Measurements from ENCODE around the gene TBX1.

Gene TBX1

GRCh38 chr22:19751497-19752245 is 8.9 kb upstream of the TBX1 start:
- no peak for DNase-seq (ENCODE audit: low read depth, low spot score)
- H3K27ac ChIP-seq: no peak overlapping the region

- DNase-seq (ENCODE audit: low read depth, low spot score): no peak
- no peak overlapping the region for H3K27ac ChIP-seq
These were observed 7.3 kb upstream of the TBX1 start for GRCh38 chr22:19753090-19753842.

GRCh38 chr22:19753996-19754700 is 6.4 kb upstream of the TBX1 start:
- no peak overlapping the region for H3K27ac ChIP-seq
- no peak for DNase-seq (ENCODE audit: low read depth, low spot score)

- DNase-seq (ENCODE audit: low read depth, low spot score): no peak
- H3K27ac ChIP-seq: no peak overlapping the region
These were observed 5.9 kb upstream of the TBX1 start for GRCh38 chr22:19754701-19755144.

- no peak for DNase-seq (ENCODE audit: low read depth, low spot score)
- no peak overlapping the region for H3K27ac ChIP-seq
These were observed 5.3 kb upstream of the TBX1 start for GRCh38 chr22:19755145-19755710.

- DNase-seq (ENCODE audit: low read depth, low spot score): no peak
- no peak overlapping the region for H3K27ac ChIP-seq
These were observed 4.8 kb upstream of the TBX1 start for GRCh38 chr22:19755722-19756287.

GRCh38 chr22:19756288-19757128 is 4.1 kb upstream of the TBX1 start:
- no peak overlapping the region for H3K27ac ChIP-seq
- peak; percentile 14 for DNase-seq (ENCODE audit: low read depth, low spot score)

GRCh38 chr22:19757140-19757984 is 3.2 kb upstream of the TBX1 start:
- no peak for DNase-seq (ENCODE audit: low read depth, low spot score)
- H3K27ac ChIP-seq: no peak overlapping the region

GRCh38 chr22:19757985-19758895 is 2.3 kb upstream of the TBX1 start:
- DNase-seq (ENCODE audit: low read depth, low spot score): no peak
- no peak overlapping the region for H3K27ac ChIP-seq

- H3K27ac ChIP-seq: no peak overlapping the region
- DNase-seq (ENCODE audit: low read depth, low spot score): no peak
These were observed 1.6 kb upstream of the TBX1 start for GRCh38 chr22:19758896-19759426.

- H3K27ac ChIP-seq: no peak overlapping the region
- no peak for DNase-seq (ENCODE audit: low read depth, low spot score)
These were observed 1.0 kb upstream of the TBX1 start for GRCh38 chr22:19759427-19760057.

- DNase-seq (ENCODE audit: low read depth, low spot score): no peak
- H3K27ac ChIP-seq: no peak overlapping the region
These were observed 560 bp downstream of the TBX1 start for GRCh38 chr22:19760951-19761724.

- no peak for DNase-seq (ENCODE audit: low read depth, low spot score)
- H3K27ac ChIP-seq: no peak overlapping the region
These were observed 1.4 kb downstream of the TBX1 start for GRCh38 chr22:19761725-19762567.

- DNase-seq (ENCODE audit: low read depth, low spot score): no peak
- no peak overlapping the region for H3K27ac ChIP-seq
These were observed 2.2 kb downstream of the TBX1 start for GRCh38 chr22:19762568-19763457.

All from epithelial cell of prostate (primary cell).